NCI-H146 treated with DMSO at 0.1 percent for 48 hours (cell line): ENCODE data around the gene ATP8A1.
"Not testable (repeated sequence)": the region's sequence is repeated elsewhere in the genome, so short reads cannot be mapped to it uniquely, and the experiment has no call there.

Experiments
- DNase-seq: peaks from one replicate; lab custom pipeline; 2025; ENCODE audit not compliant: unreplicated experiment; lab: John Stamatoyannopoulos, UW

Gene ATP8A1

GRCh38 chr4:42474406-42474805 is 182.5 kb downstream of the ATP8A1 start:
- no peak for DNase-seq

GRCh38 chr4:42473071-42473684 is 183.7 kb downstream of the ATP8A1 start:
- DNase-seq: no peak

GRCh38 chr4:42471896-42472295 is 185.0 kb downstream of the ATP8A1 start:
- no peak for DNase-seq

- no peak for DNase-seq
These were observed 186.9 kb downstream of the ATP8A1 start for GRCh38 chr4:42470023-42470422.

GRCh38 chr4:42467777-42468176 is 189.1 kb downstream of the ATP8A1 start:
- DNase-seq: not testable (repeated sequence)

- no peak for DNase-seq
These were observed 190.5 kb downstream of the ATP8A1 start for GRCh38 chr4:42466273-42466844.

- no peak for DNase-seq
These were observed 192.3 kb downstream of the ATP8A1 start for GRCh38 chr4:42464550-42465094.

- DNase-seq: not testable (repeated sequence)
These were observed 195.7 kb downstream of the ATP8A1 start for GRCh38 chr4:42461216-42461615.

GRCh38 chr4:42460043-42460442 is 196.9 kb downstream of the ATP8A1 start:
- no peak for DNase-seq

GRCh38 chr4:42458657-42459056 is 198.2 kb downstream of the ATP8A1 start:
- DNase-seq: no peak

- no peak for DNase-seq
These were observed 202.0 kb downstream of the ATP8A1 start for GRCh38 chr4:42454755-42455420.

- no peak for DNase-seq
These were observed 203.3 kb downstream of the ATP8A1 start for GRCh38 chr4:42453612-42454011.

- no peak for DNase-seq
These were observed 204.1 kb downstream of the ATP8A1 start for GRCh38 chr4:42452823-42453222.

- DNase-seq: no peak
These were observed 210.1 kb downstream of the ATP8A1 start for GRCh38 chr4:42446823-42447222.

GRCh38 chr4:42445038-42445437 is 211.9 kb downstream of the ATP8A1 start:
- no peak for DNase-seq

GRCh38 chr4:42442601-42443000 is 214.3 kb downstream of the ATP8A1 start:
- no peak for DNase-seq

- no peak for DNase-seq
These were observed 216.8 kb downstream of the ATP8A1 start for GRCh38 chr4:42440083-42440482.

- no peak for DNase-seq
These were observed 219.9 kb downstream of the ATP8A1 start for GRCh38 chr4:42436928-42437565.

- no peak for DNase-seq
These were observed 228.9 kb downstream of the ATP8A1 start for GRCh38 chr4:42428036-42428435.

GRCh38 chr4:42425146-42426065 is 231.5 kb downstream of the ATP8A1 start:
- no peak for DNase-seq

- no peak for DNase-seq
These were observed 236.8 kb downstream of the ATP8A1 start for GRCh38 chr4:42420140-42420539.
